ENCODE results near the gene ZBED4. TPM values are rescaled to one million over a fixed set of nuclear protein-coding genes. Genes with fewer than 3 reads are reported as not detected.

The ZBED4 gene
- total RNA-seq, 1 donor from 2014 or later, result 11.4 TPM

DNA sequence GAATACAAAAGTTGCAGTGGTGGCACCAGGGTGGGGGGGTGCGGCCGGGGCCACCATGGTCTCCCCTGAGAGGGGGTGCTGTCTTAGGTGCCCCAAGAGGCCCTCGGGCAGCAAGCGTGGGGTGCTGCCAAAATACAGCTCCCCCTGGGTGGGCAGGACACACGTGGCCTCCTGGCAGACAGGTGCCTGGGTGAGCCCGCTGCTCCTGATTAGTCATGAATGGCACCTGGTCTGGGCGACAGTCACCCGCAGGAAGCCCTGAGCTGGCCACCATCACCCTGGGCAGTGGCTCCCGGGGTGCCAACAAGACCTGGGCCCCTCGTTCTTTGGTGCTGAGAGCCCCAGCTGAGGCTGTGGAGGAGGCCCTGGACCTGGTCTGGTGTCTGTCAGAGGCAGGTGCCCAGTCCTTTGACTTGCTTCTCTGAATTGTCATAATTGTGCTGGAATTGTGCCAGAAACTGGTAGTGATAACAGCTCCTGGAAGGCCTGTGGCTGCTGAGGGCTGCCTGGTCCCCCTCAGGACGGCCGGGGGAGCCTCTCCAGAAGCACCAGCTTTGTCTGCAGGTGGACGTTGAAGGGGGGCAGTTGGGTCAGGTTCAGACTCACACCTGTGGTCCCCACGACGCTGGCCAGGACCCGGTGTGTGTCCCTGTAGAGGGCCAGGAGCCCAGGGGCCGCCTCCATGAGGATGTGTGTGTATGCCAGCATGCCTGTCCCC, 49.8 kb downstream of the ZBED4 start:
- no peak for DNase-seq

- no peak for DNase-seq
Measured at GRCh38 chr22:49904040-49904369, 50.4 kb downstream of the ZBED4 start.

GRCh38 chr22:49905465-49905864, 51.8 kb downstream of the ZBED4 start:
- no peak for DNase-seq

DNA sequence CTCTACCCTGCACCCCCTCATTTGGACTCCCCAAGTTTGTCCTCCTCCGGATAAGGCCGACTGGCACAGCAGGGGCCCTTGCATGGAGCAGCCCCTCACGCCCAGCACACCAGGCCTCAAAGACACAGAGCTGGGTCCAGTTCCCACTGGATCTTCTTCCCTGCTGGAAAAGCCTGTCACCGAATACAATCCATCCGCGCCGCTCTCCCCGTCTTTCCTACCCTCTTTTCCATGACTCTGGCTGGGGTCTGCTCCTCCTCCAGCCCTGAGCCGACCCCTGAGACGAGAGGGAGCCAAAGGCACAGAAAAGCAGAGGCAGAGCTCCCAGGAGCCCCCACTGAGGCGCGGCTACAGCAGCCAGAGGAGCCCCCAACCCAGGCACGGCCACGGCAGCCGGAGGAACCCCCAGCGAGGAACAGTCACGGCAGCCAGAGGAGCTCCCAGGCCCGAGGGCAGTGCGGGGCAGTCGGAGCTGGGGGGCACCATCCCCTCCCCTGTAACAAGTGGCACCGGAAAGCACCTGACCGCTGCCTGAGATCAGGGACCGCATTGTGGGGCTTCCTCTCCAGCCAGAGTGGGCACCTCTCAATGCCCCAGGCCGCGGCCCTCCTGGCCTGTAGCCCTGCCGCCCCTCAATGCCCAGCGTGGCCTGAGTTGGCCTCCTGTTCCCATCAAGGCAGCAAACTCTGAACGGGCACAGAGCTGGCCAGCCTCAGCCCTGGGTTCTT, 52.6 kb downstream of the ZBED4 start:
- DNase-seq, result no peak

GRCh38 chr22:49906799-49907290, 53.2 kb downstream of the ZBED4 start:
- no peak for DNase-seq

DNA sequence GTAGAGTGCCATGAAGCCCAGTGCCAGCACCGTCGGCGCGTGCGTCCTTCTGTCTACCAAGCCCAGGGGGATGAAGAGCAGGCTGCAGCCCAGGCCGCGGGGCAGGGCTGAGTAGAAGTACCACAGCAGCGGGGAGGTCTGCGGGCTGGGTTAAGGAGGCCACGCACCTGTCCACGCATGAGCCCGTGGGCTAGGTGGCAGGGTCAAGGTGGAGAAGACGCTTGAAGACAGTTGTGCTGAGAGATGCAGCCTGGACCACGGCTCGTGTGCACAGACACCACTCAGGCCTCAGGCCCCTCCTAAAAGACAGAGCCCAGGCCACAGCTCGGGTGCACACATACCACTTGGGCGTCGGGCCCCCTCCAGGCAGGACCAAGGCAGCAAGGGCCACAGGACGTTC, 54.2 kb downstream of the ZBED4 start:
- DNase-seq, result no peak

DNA sequence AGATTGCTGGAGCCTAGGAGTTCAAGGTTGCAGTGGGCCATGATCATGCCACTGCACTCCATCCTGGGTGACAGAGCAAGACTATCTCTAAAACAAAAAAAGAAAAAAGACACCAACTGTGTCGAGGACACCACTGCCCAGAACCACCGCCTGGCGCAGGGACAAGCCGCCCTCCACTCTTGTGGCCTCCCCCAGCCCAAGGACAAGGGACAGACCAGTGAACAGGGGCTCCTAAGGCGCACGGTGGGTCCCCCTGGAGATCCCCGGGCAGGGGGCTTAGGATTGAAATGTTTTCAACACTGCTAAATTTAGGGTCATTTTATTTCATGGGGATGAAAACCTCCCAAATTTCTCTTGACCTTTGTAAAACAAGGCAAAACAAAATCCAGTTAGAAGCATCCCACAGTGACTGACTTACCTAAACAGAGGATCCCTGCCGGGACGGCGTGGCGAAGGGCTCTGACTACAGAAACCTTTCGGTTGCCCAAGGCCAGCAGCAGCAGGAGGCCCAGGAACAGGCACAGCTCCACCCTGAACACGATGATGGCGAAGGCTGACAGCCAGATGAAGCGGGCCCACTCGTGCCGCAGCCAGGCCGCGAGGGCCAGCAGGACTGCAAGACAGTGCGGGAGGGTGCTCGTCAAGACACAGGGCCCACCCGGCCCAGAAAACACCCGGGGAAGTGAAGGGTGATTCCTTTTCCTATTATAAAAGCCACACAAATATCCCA, 56.0 kb downstream of the ZBED4 start:
- DNase-seq, result no peak

- DNase-seq, result no peak
Measured at GRCh38 chr22:49910229-49911155, 56.8 kb downstream of the ZBED4 start.

DNA sequence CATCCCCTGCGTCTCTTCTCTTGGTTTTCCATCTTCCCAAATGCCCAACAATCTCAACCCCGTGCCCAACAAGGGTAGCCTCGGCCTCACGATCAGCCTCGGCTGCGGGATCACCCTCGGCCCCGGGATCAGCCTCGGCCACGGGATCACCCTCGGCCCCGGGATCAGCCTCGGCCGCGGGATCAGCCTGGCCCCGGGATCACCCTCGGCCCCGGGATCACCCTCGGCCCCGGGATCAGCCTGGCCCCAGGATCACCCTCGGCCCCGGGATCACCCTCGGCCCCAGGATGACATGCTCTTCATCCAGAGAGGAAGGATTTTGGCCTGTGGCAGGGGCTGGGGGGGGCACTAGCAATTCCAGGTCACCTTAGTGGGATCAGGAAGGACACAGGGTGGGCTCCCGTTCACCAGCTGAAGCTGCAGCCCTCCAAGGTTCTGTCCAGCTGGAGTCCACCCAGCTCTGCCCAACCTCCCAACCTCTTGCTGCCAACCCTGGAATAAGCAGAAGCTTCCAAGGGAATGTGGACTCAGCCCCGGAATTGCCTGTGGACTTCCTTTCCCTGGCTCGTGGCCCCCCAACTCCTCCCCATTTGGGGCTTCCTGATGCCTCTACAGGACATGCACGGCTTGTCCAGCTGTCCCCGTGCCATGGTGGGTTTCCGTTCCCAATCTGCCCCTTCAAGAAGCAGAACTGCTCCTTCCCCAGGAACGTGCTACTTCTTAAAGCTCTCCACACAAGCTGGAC, 58.4 kb downstream of the ZBED4 start:
- no peak for DNase-seq

GRCh38 chr22:49913026-49913425, 59.4 kb downstream of the ZBED4 start:
- DNase-seq, result no peak

GRCh38 chr22:49913446-49913845, 59.8 kb downstream of the ZBED4 start:
- DNase-seq, result no peak

DNA sequence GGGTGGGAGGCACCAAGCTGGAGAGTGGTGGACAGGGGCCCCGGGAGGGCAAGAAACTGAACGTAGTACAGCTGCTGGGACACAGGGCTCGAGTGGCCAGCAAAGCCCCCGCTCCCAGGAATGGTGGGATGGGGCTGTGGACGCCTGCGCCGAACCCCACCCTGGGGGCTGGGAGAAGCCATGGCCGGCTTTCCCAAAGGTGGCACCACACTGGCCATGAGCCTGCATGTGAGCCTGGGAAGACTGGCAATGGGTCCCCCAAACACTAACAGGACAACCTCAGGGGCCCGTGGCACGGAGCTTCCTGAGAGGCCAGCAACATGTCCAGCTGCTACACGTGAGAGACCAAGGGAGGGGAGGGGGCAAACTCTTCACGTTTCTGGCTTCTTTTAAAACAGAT, 60.6 kb downstream of the ZBED4 start:
- no peak for DNase-seq

GRCh38 chr22:49915610-49916009, 62.0 kb downstream of the ZBED4 start:
- DNase-seq, result no peak

DNA sequence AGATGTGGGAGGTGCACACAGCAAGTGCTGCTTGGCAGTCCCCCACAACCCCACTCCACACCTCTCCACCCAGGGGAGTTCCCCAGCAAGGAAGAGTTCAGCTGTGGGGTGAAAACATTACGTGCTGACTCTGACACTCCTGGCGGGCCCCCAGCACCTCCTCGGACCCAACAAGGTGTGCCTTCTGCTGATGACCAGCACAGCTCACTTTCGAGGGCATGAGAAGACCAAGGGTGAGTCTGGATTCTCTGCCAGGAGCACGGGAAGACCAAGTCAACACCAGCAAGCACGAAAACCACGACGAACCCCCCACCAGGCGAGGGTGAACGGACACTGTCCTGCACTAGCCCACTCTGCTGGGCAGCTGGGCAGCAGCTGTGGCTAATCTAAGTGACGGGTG, 63.2 kb downstream of the ZBED4 start:
- no peak for DNase-seq

GRCh38 chr22:49917974-49918910, 64.6 kb downstream of the ZBED4 start, which contains the start of the genes ALG12 and CRELD2:
Gene ALG12 (minus strand): TSS chr22:49918438. CDS start chr22:49913765, 4,673 bp downstream.
Gene CRELD2 (plus strand): TSS chr22:49918634. CDS start chr22:49918770, 136 bp downstream.
- DNase-seq, result peak; percentile 99

- DNase-seq, result no peak
Measured at GRCh38 chr22:49918911-49919881, 65.6 kb downstream of the ZBED4 start.

DNA sequence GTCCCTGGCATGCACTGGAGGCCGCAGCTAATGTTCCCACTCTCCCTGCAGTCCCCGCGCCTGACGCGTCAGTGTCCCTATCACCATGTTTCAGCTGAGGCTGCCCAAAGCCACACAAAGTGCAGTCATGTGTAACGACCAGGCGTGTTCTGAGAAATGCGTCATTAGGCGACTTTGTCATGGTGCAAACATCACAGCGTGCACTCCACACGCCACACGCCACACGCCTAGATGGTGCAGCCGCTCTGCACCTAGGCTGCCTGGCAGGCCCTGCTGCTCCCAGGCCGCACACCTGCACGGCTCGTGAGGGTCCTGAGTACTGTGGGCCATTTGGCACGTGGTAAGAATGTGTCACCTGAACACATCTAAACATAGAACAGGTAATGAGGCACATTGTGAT, 67.2 kb downstream of the ZBED4 start:
- DNase-seq, result no peak

DNA sequence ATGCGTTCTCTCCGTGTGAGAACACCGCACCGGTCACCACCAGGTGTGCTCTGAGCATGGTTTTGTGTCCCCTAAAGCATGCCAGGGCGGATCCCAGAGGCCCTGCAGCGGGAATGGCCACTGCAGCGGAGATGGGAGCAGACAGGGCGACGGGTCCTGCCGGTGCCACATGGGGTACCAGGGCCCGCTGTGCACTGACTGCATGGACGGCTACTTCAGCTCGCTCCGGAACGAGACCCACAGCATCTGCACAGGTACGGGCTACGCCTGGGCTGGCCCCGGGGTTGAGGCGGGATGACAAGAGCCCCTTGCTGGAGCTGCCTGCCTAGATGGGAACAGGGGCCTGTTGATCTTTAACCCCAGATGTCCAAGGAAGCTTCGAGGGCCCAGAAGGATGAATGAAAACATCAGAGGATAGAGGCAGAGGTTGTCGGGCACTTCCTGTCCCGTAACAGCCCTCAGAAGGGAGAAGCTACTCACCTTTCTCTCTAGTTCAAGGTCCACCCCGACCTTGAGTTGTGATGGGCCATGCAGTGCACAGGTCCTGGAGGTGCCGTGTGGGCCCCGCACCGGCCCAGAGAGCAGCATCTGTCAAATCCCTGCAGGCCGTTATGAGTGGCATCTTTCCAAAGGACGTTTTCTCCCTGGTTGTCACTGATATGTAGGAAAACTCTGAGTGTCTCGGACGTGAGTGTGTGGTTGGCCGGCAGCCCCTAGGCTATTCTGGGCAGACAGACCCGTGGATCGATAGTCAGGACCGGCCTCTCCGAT, 68.0 kb downstream of the ZBED4 start:
- no peak for DNase-seq

Data from tongue (tissue), 2 donors.